Measurements from ENCODE around the gene NFIC. TPM values are rescaled to one million over a fixed set of nuclear protein-coding genes. Genes with fewer than 3 reads are reported as not detected.

Gene NFIC
- polyA plus RNA-seq, 1 of the 3 experiments (the other 2 are of a cell fraction): 7.2 TPM

DNA sequence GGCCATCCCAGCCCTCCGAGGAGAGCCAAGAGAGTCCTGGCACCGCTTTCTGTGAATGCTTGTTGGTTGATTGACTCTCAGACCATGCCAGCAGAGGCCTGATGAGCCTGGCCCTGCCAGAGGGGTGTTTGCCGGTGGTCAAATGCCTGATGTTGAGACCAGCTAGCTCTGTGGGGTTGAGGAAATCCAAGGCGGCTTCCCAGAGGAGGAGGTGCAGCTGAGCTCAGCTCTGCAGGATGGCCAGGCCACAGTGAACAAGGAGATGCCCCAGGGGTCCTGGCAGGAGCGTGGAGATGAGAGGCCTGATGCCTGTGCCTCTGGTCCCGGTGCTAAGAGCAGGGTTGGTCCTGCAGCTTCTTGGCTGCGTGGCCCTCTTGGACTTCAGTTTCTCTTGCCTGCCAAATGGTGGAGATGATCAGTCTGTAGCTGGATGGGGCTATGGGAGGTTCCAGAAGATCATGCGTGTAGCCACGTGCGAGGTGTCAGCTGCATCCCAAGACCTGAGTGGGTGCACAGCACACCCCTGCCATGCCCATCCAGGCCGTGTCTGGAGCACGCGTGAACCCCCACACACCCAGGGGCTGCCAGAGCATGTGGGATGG lies 16.8 kb downstream of the NFIC start:
- H3K9ac ChIP-seq: no peak overlapping the region
- CTCF ChIA-PET: interaction anchor here (5.6 kb wide), 1 partner anchor 47 kb away, joined by 38 read pairs; no protein-coding TSS in a partner anchor

More for the DNA sequence above, 16.8 kb downstream of the NFIC start:
- Histone ChIP-seq H3K27me3 (ENCODE audit: insufficient read depth) (no peaks in the 10 kb centered on the region), H3K9me3 (no peaks in the 10 kb centered on the region), H3F3A (replicated peaks; ENCODE audit: insufficient read depth) (peaks cover 8% of the 10 kb centered on the region), H4K20me1 (ENCODE audit: insufficient read depth) (peaks cover 71% of the 10 kb centered on the region), H3K4me1 (ENCODE audit: control insufficient read depth in 1 of 2, insufficient read depth in 2 of 2, low read depth in 1 of 2, low read length in 1 of 2) (peaks cover 20 to 48% of the 10 kb centered on the region in 2 experiments; a peak in 3 of 4 replicates), H3K9me2 (no peaks in the 10 kb centered on the region), H2AFZ (ENCODE audit: low read depth) (no peak overlapping the region), H3K4me2 (no peak overlapping the region), H3K79me2 (ENCODE audit: insufficient read depth) (peaks cover 99% of the 10 kb centered on the region), H3K27ac (ENCODE audit: low read depth in 2 of 2, low read length in 1 of 2) (peak overlapping the region in 1 of 2 experiments; percentile 67; a peak in 2 of 4 replicates), H3K36me3 (replicated peaks in 1 of 2; ENCODE audit: control insufficient read depth in 1 of 2, insufficient read depth in 2 of 2, low read length in 1 of 2) (peaks cover 0 to 7% of the 10 kb centered on the region in 2 experiments), H3K4me3 (ENCODE audit: low read depth in 2 of 2, low read length in 1 of 2) (no peak overlapping the region)
- WGBS (ENCODE audit: low lambda C conversion rate): 97% methylated on average over 5 of the region's 13 CpGs
- no peak for DNase-seq
- POLR2A ChIA-PET: interaction anchor here (1.3 kb wide), 1 partner anchor 13 kb away, joined by 4 read pairs; no protein-coding TSS in a partner anchor
- TF ChIP-seq TAF1 (IDR thresholded peaks at IDR 0.05; ENCODE audit: borderline replicate concordance, low read depth, low read length) (no peak), GABPA (IDR thresholded peaks at IDR 0.05; ENCODE audit: low read depth) (no peak), SIN3A (IDR thresholded peaks at IDR 0.05; ENCODE audit: borderline replicate concordance, low read depth, low read length) (no peak), ELF1 (IDR thresholded peaks at IDR 0.05) (no peak), REST (IDR thresholded peaks at IDR 0.05; ENCODE audit: low read depth, low read length) (no peak), SMC3 (IDR thresholded peaks at IDR 0.05; ENCODE audit: low read depth, low read length) (no peak), POLR2AphosphoS5 (IDR thresholded peaks at IDR 0.05; ENCODE audit: low read depth, low read length) (no peak)
- TF ChIP-seq, protein P1, sequence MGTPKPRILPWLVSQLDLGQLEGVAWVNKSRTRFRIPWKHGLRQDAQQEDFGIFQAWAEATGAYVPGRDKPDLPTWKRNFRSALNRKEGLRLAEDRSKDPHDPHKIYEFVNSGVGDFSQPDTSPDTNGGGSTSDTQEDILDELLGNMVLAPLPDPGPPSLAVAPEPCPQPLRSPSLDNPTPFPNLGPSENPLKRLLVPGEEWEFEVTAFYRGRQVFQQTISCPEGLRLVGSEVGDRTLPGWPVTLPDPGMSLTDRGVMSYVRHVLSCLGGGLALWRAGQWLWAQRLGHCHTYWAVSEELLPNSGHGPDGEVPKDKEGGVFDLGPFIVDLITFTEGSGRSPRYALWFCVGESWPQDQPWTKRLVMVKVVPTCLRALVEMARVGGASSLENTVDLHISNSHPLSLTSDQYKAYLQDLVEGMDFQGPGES (IDR thresholded peaks at IDR 0.05; ENCODE audit: low read depth, low read length): no peak
- TF ChIP-seq, protein P2, sequence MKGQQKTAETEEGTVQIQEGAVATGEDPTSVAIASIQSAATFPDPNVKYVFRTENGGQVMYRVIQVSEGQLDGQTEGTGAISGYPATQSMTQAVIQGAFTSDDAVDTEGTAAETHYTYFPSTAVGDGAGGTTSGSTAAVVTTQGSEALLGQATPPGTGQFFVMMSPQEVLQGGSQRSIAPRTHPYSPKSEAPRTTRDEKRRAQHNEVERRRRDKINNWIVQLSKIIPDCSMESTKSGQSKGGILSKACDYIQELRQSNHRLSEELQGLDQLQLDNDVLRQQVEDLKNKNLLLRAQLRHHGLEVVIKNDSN (IDR thresholded peaks at IDR 0.05; ENCODE audit: borderline replicate concordance, low read depth): no peak

Data from SK-N-SH (cell line).